Osteocyte (in vitro differentiated cells): ENCODE measurements around the gene NFIX. TPM values are rescaled to one million over a fixed set of nuclear protein-coding genes. Genes with fewer than 3 reads are reported as not detected.

Experiments used
- DNase-seq: peaks from one replicate; pipeline ENCODE4 v3.0.0; 2021; ENCODE audit warnings: mixed read lengths; ENCODE audit not compliant: unreplicated experiment; ENCODE audit errors: extremely low spot score
- H3K27ac Mint-ChIP-seq: one replicate; pipeline ENCODE4 v1.8.0; 2021; ENCODE audit warnings: mild to moderate bottlenecking, mixed read lengths; ENCODE audit not compliant: unreplicated experiment
- H3K27me3 Mint-ChIP-seq: one replicate; pipeline ENCODE4 v1.8.0; 2021; ENCODE audit warnings: mixed read lengths; ENCODE audit not compliant: unreplicated experiment
- H3K36me3 Mint-ChIP-seq: one replicate; pipeline ENCODE4 v1.8.0; 2021; ENCODE audit warnings: mixed read lengths; ENCODE audit not compliant: unreplicated experiment
- H3K4me1 Mint-ChIP-seq: one replicate; pipeline ENCODE4 v1.8.0; 2021; ENCODE audit warnings: mixed read lengths; ENCODE audit not compliant: unreplicated experiment
- H3K4me3 Mint-ChIP-seq: one replicate; pipeline ENCODE4 v1.8.0; 2021; ENCODE audit warnings: mild to moderate bottlenecking, moderate library complexity, mixed read lengths; ENCODE audit not compliant: unreplicated experiment
- H3K9me3 Mint-ChIP-seq: one replicate; pipeline ENCODE4 v1.8.0; 2021; ENCODE audit warnings: mixed read lengths; ENCODE audit not compliant: unreplicated experiment
- CTCF ChIP-seq: fragments of 200-600 bp; sonication (generic); IDR thresholded peaks from 2 replicates; pipeline ENCODE4 v1.5.0; 2021; ENCODE audit warnings: antibody characterized with exemption, mild to moderate bottlenecking, moderate library complexity
- total RNA-seq: library from RNA; stranded (reverse); gene quantifications from 2 replicates; pipeline ENCODE4 v1.2.1, GENCODE V29; 2021

Gene NFIX
- total RNA-seq, 1 donor from 2014 or later, result 87.0 TPM

- Mint-ChIP-seq H3K36me3 (peaks cover 13% of the 10 kb centered on the region), H3K4me3 (no peak overlapping the region), H3K9me3 (no peaks in the 10 kb centered on the region), H3K27ac (no peak overlapping the region), H3K27me3 (peaks cover 19% of the 10 kb centered on the region), H3K4me1 (peaks cover 16% of the 10 kb centered on the region)
- no peak for DNase-seq
- TF ChIP-seq CTCF, result no peak
Measured at GRCh38 chr19:13006431-13007281, 11.4 kb downstream of the NFIX start.

DNA sequence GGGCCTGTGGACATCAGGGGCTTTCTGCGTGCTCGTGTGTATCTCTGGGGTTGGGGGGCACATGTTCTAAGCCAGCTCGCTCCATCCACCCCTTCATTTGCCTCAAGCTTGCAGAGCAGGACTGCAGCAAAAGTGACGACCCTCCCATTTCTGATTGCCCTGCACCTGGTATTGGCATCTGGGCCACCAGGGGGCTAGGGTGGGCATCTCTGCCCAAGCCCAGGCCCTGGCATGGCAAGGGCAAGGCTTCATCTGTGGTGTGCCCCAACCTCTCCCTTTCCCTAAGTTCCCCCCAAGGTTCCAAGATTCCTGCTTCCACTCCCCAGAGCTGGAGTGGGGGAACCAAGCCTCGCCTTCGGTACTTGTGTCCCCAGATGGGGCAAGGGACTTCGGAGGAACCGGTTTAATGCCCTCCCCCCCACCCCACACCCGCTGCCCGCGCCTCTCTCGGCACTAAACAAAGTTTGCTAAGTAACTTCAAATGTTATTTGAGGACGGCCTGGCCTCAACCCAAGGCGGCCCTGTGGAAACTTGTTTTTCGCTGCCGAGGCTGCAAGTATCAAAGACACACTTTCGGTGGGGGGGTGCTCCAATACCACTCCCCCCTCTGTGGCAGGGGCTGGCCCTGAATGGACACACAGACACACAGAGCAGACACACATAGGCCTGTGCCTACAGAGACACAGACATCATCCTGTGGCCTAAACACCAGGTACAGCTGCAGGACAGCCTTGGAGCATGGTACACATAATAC lies 12.2 kb downstream of the NFIX start:
- no peak for DNase-seq
- Mint-ChIP-seq H3K36me3 (peaks cover 13% of the 10 kb centered on the region), H3K4me1 (peaks cover 19% of the 10 kb centered on the region), H3K9me3 (no peaks in the 10 kb centered on the region), H3K27ac (no peak overlapping the region), H3K4me3 (no peak overlapping the region), H3K27me3 (peaks cover 24% of the 10 kb centered on the region)
- TF ChIP-seq CTCF, result no peak

DNA sequence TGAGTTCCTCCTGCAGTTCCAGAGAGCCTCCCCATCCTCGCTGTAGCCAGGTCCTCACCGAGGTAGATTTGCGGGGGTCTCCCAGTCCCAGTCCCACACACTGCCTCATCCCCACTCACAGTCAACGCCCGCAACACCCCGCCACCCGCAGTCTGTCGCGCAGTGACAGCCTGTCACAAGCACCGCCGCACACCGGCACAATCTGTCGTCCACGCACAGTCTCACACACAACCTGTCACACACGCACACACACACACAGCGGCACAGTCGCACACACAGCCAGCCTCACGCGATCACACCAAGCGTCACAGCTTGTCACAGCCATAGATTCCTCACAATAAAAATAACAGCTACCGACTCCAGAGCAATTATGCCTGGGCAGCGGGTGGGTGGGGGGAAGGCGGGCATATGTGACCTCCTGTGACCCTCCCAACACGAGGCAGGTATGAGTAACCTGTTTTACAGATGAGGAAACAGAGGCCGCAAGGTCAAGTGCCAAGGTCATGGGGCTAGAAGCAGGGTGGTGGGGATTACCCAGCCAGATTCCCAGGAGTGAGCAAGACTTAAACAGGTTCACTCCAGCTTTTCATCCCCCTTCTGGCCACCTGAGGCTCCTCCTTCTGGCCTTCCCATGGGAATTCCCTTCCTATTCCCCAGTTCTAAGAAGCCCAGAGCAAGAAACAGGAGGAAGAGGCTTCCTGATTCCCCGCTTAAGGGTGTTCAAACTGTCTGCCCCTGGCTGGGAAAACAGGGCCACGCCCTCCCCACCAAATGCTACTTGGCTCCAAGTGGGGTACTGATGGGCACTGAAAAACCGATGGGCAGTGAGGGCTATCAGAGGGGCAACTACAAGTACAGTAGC lies 13.9 kb downstream of the NFIX start:
- TF ChIP-seq CTCF, result no peak
- no peak for DNase-seq
- no peak overlapping the region for H3K27ac Mint-ChIP-seq
- peaks cover 39% of the 10 kb centered on the region for H3K27me3 Mint-ChIP-seq
- no peaks in the 10 kb centered on the region for H3K9me3 Mint-ChIP-seq
- H3K36me3 Mint-ChIP-seq, result peaks cover 11% of the 10 kb centered on the region
- H3K4me1 Mint-ChIP-seq, result peaks cover 36% of the 10 kb centered on the region
- H3K4me3 Mint-ChIP-seq, result no peak overlapping the region

DNA sequence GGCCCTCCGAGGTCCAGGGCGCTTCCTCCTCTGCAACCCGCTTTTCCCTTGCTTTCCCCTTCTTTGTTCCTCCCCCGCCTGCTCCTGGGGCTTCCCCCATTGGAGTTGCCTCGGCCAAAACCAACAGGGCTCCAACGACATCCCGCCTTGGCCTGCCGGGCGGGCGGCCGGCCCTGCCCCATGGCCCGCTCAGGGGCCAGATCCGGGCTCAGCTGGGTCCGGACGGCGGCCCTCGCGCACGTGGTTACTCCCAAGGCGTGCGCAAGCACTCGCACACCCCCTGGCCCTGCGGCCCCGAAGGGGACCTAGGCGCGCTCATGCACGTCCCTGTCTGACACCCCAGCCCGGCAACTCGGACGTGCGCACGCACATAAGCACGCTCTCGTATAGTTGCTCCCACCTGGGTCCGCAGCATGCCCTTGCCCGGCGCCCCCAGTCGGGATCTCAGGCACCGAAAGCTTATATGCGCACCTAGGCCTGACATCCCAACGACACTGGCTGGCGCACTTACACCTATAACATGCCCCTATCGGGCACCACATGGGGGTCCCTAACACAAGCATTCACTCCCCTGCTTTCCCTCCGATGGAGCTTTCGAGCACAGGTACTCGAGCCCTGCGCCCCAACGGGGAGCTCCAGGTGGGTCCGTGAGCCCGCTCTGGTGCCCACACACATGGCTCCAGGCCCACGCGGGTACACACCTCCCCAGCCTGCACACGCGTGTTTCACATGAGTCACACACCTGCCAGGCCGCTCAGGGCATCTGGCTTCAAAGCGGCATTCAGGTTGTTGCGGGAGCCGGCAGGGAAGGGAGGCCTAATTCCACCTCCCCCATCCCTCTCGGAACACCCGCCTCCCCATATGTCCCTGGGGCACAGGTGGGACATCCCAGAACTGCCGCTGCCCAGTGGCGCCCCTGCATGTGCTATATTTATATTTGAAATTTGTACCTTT lies 15.0 kb downstream of the NFIX start:
- Mint-ChIP-seq H3K9me3 (no peaks in the 10 kb centered on the region), H3K4me3 (no peak overlapping the region)

More for the DNA sequence above, 15.0 kb downstream of the NFIX start:
- H3K27me3 Mint-ChIP-seq, result peaks cover 48% of the 10 kb centered on the region
- DNase-seq, result no peak
- H3K27ac Mint-ChIP-seq, result no peak overlapping the region
- H3K4me1 Mint-ChIP-seq, result peaks cover 45% of the 10 kb centered on the region
- peaks cover 17% of the 10 kb centered on the region for H3K36me3 Mint-ChIP-seq
- TF ChIP-seq CTCF, result no peak
